ENCODE results near the gene PHC2. TPM values are rescaled to one million over a fixed set of nuclear protein-coding genes. Genes with fewer than 3 reads are reported as not detected.

PHC2 gene
- total RNA-seq, 1 donor from 2014 or later: 91.5 TPM

- Mint-ChIP-seq H3K27me3 (ENCODE audit: low read depth) (no peaks in the 10 kb centered on the region), H3K4me3 (ENCODE audit: unreplicated experiment) (no peak overlapping the region), H3K9me3 (ENCODE audit: low read depth) (no peaks in the 10 kb centered on the region), H3K4me1 (ENCODE audit: low read depth) (peaks cover 6% of the 10 kb centered on the region), H3K27ac (ENCODE audit: unreplicated experiment) (no peak overlapping the region), H3K36me3 (ENCODE audit: low read depth) (peaks cover 1% of the 10 kb centered on the region)
- peak; percentile 9 for TF ChIP-seq CTCF (IDR thresholded peaks at IDR 0.05)
- DNase-seq (ENCODE audit: low spot score): no peak
Observed at GRCh38 chr1:33372677-33373076, 58.2 kb downstream of the PHC2 start.

- Mint-ChIP-seq H3K4me3 (ENCODE audit: unreplicated experiment) (no peak overlapping the region), H3K9me3 (ENCODE audit: low read depth) (no peaks in the 10 kb centered on the region), H3K36me3 (ENCODE audit: low read depth) (peaks cover 1% of the 10 kb centered on the region), H3K4me1 (ENCODE audit: low read depth) (peaks cover 8% of the 10 kb centered on the region), H3K27ac (ENCODE audit: unreplicated experiment) (no peak overlapping the region), H3K27me3 (ENCODE audit: low read depth) (no peaks in the 10 kb centered on the region)
- no peak for TF ChIP-seq CTCF (IDR thresholded peaks at IDR 0.05)
- no peak for DNase-seq (ENCODE audit: low spot score)
Observed at GRCh38 chr1:33372162-33372561, 58.7 kb downstream of the PHC2 start.

- Mint-ChIP-seq H3K4me1 (ENCODE audit: low read depth) (peaks cover 16% of the 10 kb centered on the region), H3K27ac (ENCODE audit: unreplicated experiment) (no peak overlapping the region)
- no peak for DNase-seq (ENCODE audit: low spot score)
Observed at GRCh38 chr1:33371334-33371733, 59.6 kb downstream of the PHC2 start.

GRCh38 chr1:33370827-33371226 is 60.1 kb downstream of the PHC2 start:
- TF ChIP-seq CTCF (IDR thresholded peaks at IDR 0.05): no peak
- Mint-ChIP-seq H3K27me3 (ENCODE audit: low read depth) (no peaks in the 10 kb centered on the region), H3K9me3 (ENCODE audit: low read depth) (no peaks in the 10 kb centered on the region), H3K27ac (ENCODE audit: unreplicated experiment) (no peak overlapping the region), H3K36me3 (ENCODE audit: low read depth) (peaks cover 1% of the 10 kb centered on the region), H3K4me1 (ENCODE audit: low read depth) (peaks cover 21% of the 10 kb centered on the region), H3K4me3 (ENCODE audit: unreplicated experiment) (no peak overlapping the region)
- DNase-seq (ENCODE audit: low spot score): no peak

More at GRCh38 chr1:33371334-33371733, 59.6 kb downstream of the PHC2 start:
- H3K27me3 Mint-ChIP-seq (ENCODE audit: low read depth): no peaks in the 10 kb centered on the region
- H3K4me3 Mint-ChIP-seq (ENCODE audit: unreplicated experiment): no peak overlapping the region
- H3K9me3 Mint-ChIP-seq (ENCODE audit: low read depth): no peaks in the 10 kb centered on the region
- no peak for TF ChIP-seq CTCF (IDR thresholded peaks at IDR 0.05)
- H3K36me3 Mint-ChIP-seq (ENCODE audit: low read depth): peaks cover 1% of the 10 kb centered on the region

- Mint-ChIP-seq H3K9me3 (ENCODE audit: low read depth) (no peaks in the 10 kb centered on the region), H3K4me1 (ENCODE audit: low read depth) (peaks cover 26% of the 10 kb centered on the region), H3K27ac (ENCODE audit: unreplicated experiment) (no peak overlapping the region), H3K4me3 (ENCODE audit: unreplicated experiment) (no peak overlapping the region), H3K36me3 (ENCODE audit: low read depth) (peaks cover 1% of the 10 kb centered on the region), H3K27me3 (ENCODE audit: low read depth) (no peaks in the 10 kb centered on the region)
- TF ChIP-seq CTCF (IDR thresholded peaks at IDR 0.05): no peak
- DNase-seq (ENCODE audit: low spot score): no peak
Observed at GRCh38 chr1:33370301-33370700, 60.6 kb downstream of the PHC2 start.

Data from chondrocyte (in vitro differentiated cells).